GM21381 (cell line): Measurements from ENCODE around the gene GCK.

ENCODE experiments used
- ATAC-seq: cut with Tn5 transposase; IDR thresholded peaks from one replicate; pipeline ENCODE4 v1.9.1; 2021; ENCODE audit warnings: mild to moderate bottlenecking, moderate library complexity; ENCODE audit not compliant: unreplicated experiment

Gene GCK

GRCh38 chr7:44189286-44189992 lies at the start of gene GCK:
Gene GCK (minus strand): TSS chr7:44189439. CDS start chr7:44188953, 486 bp downstream.
- ATAC-seq = no peak

- no peak for ATAC-seq
Observed at GRCh38 chr7:44238116-44238695, 49.0 kb upstream of the GCK start.

- ATAC-seq = no peak
Observed at GRCh38 chr7:44237696-44238095, 48.5 kb upstream of the GCK start.

DNA sequence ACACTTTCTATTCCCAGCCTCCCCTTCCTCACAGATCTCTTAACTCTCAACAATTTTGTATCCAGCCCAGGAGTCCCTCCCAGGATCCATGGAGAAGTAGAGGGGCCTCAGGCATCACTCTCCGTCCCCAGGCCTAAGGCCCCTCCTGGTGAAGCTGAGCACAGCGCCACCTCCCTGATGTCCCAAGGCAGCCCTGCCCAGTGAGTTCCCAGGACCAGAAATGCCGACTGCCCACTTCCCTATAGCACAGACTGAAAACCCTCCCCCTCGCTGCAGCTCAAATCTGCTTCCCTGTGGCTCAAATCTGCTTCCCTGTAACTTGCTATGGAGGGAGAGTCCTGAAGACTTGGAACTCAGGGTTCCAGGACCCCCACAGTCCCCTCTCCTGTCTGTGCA lies 47.1 kb upstream of the GCK start:
- no peak for ATAC-seq

- no peak for ATAC-seq
Observed at GRCh38 chr7:44235582-44236332, 46.5 kb upstream of the GCK start.

DNA sequence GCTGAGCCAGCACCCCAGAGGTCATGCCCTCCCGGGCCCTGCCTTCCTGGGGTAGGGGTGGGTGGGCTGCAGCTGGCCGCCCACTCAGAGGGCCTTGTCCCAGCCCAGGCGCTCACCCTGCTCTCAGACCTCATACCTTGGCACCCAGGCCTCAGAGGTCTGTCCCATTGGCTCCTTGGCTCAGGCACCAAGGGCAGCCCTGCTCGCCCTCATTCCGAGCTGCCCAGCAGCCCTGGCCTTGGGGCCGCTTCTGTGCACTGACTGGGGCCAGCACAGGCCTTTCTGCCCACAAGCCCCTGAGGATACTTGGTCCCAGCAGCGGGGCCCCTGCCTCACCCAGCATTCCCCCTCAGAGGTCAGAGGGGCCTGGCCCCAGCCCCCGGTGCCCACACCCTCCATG lies 45.8 kb upstream of the GCK start:
- no peak for ATAC-seq

DNA sequence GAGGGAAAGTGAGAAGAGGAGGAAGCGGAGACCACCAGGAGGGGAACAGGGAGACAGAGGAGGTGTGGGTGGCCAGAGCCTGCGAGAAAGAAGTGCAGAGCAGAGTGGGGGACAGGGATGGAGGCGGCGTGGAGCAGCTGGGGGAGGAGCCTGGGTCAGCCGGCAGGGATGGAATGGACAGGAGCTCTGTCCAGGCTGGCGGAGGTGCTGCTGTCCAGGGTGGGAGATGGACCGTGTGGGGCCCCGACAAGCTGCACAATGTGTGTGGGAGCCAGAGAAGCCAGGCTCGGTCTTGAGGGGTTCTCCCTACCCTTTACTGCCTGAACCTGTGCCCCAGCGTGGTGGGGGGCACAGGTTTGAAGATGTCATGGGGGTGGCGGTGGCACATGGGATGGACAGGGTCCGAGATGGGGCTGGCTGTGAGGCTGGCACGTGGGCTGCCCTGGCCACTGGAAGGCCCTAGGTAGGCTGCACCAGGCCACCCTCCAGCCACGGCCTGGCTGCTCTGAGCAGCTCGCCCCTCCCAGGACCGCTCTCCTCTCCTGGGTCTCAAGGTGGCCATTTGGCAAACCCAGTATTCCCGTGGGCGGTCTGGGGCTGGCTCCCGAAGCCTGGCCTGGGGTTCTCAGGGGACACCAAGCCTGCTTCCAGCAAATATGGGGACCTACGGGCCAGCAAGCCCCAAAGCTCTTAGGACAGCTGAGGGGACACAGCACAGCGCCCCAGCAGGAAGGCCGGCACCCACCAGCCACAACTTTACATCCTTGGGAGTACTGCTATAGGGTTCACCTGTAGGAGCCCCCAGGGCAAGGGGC lies 43.9 kb upstream of the GCK start:
- no peak for ATAC-seq

DNA sequence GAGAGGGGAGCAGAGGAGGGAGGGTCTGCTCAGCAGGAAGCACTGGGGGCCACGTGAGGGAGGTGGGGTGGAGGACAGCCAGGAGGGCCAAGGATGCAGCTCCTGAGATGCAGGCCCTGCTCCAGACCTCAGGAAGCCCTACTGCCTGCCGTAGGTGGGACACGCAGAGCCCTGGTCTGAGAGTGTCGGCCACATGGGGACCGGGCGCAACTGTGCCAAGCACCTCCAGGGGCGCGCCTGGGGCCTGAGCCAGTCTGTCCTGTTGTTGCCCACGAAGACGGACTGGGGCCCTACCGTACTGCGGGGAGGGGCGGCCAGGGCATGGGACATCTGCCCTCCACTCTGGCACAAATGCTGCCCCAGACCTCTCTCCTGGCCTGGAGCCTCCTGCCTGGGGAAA lies 43.2 kb upstream of the GCK start:
- ATAC-seq = no peak

DNA sequence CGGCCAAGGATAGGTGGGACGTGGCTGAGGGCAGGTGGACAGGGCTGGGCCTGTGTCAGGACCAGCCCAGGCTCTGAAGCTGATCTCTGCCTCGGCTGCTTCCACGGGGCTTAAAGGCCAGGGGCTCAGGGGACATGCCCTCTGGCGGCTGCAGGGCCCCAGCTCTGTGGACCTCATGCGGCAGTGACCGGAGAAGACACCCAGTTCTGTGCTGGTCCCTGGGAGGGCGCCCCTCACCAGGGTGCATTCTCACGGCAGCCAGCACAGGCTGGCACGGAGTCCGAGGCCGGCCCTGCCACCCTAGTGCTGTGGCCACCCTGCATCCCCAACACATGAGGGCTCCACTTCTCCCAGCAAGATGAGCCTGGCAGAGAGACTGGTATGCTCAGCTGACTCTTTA lies 41.8 kb upstream of the GCK start:
- ATAC-seq = no peak

DNA sequence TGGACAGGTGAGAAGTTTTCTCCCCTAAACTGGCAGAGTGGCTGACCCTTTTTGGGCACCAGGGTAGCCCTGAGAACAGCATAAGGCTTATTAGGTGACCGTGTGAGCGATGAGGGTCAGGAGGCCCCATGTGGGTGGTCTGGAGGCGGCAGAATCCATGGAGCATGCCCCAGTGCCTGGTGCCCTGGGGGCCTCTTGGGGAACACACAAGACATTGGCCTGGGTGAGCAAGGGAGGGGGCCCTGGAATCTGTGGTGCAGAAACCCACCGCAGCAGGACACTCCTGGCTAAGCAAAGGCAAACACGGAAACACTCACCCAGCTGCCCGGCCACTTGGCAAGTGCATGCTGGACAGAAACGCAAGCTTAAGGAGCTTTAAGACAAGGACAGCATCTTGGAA lies 41.0 kb upstream of the GCK start:
- ATAC-seq = no peak

- no peak for ATAC-seq
Observed at GRCh38 chr7:44229546-44230105, 40.4 kb upstream of the GCK start.

DNA sequence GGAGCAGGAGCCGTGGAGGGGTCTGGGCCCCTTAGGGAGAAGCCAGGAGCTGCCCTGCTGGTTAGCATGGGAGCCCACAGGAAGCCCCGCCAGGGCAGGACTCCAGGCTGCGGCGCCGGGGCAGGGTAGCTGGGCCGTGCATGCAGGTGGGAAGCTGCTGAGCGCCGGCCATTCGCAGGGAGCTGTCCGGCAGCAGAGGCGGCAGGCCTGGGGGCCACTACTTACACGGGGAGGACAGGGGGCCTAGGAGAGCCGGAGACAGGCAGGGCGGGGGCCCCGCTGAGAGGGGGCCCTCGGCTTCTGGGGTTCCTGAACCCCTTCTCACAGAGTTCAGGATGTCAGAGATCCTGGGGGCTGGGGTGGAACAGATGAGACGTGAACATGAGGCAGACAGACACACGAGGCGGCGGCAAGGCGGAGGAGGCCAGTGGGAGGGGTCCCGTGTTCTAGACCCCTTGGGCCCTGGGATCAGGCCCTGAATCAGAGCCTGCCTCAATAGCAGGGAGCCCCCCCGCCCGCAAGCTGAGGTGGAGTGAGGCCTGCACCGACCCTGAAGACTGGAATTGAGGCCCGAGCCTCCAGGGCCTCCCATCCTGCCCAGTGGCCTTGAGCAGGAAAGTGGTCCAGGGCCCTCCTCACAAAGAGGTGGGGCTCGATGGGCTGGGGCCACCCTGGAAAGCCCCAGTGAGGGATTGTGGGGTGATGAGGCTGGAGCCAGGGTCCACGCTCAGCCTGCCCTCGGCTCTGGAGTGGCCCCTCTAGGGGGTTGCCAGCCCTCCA lies 39.5 kb upstream of the GCK start:
- no peak for ATAC-seq

- ATAC-seq = no peak
Observed at GRCh38 chr7:44227911-44228310, 38.7 kb upstream of the GCK start.

GRCh38 chr7:44226396-44226753 lies 37.1 kb upstream of the GCK start:
- ATAC-seq = no peak

GRCh38 chr7:44225566-44226395 lies 36.5 kb upstream of the GCK start:
- ATAC-seq = no peak

- ATAC-seq = no peak
Observed at GRCh38 chr7:44224974-44225565, 35.8 kb upstream of the GCK start.

DNA sequence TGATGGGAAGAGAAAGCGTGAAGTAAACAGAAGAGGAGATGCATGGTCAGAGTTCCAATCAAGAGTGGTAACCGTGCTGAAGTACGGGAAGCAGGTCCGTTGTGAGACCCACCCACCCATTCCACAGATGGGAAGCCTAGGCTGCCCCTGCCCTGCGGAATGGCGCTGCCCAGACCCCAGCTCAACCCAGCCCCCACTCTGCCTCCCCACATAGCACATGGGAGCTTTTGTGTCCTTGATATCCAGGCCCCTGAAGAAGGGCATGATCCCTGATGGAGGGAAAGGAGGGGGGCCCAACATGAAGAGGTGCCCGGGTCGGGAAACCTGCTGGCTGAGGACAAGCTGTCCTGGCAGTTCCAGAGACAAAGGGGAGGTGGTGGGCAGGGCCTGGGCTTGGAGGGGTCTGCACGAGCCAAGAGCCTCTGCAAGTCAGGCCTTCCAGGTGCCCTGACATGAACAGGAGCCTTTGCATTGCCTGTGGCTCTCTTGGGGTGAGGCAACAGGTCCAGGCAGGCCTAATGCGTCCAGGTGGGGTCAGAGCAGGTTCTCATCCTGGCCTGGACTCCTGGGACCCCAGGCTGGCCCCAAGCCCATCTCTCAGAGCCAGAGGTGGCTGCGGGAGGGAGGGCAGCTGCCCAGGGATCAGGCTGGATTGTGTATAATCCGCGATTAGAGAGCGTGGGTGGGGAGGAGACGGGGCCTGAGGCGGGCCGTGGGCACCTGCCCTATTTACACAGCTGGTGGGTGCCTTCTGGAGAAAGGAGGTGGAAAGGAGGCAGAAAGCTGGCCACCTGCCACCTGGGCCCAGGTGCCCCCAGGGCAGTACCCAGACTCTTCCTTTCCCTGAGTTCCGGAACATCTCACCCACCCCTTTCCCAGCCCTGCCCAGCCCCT lies 35.1 kb upstream of the GCK start:
- ATAC-seq = no peak
